GM04504 (cell line): ENCODE data around the gene TCF15.

Experiments used
- DNase-seq: peaks from one replicate; pipeline ENCODE4 v3.0.0-alpha.2; 2012; ENCODE audit warnings: low read depth

TCF15 gene, protein sequence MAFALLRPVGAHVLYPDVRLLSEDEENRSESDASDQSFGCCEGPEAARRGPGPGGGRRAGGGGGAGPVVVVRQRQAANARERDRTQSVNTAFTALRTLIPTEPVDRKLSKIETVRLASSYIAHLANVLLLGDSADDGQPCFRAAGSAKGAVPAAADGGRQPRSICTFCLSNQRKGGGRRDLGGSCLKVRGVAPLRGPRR

DNA sequence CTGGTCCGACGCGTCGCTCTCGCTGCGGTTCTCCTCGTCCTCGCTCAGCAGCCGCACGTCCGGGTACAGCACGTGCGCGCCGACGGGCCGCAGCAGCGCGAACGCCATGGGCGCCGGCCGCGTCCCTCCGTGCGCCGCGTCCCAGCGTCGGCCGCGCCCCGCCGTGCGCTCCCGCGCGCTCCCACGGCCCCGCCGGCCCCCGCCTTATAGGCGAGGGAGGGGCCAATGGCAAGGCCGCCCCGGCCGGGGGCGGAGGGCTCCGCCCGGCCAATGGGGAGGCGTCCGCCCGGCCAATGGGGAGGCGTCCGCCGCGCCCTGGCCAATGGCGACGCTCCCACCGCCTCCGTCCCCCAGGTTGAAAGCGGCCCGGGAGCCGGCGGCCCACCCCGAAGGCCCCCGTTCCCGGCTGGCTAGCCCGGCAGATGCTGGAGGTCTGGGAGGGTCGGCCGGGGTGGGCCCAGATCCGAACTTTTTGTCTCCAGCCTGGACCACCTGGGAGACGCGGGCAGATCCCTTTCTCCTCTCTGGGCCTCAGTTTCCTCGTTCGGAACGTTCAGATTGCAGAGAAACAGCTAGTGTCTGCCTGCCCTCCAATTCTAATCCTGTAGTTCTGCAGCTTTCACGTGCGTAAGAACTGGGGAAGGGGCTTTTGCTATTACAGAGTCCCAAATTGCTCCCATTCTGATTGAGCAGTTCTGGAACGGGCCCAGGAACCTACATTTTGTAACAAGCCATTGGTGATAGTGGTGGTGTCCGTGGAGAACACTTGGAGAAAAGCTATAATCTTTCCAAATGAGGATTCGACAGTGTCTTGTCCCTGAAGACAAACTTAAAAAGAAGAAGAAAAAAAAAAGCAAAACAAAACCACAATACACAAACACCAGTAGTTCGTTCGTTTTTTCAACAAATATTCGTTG is at the start of gene TCF15:
TCF15 (minus strand) TSS at position 180 of the 917 bp plus-strand sequence; CDS start at position 108, 72 bp downstream.
- DNase-seq = no peak

DNA sequence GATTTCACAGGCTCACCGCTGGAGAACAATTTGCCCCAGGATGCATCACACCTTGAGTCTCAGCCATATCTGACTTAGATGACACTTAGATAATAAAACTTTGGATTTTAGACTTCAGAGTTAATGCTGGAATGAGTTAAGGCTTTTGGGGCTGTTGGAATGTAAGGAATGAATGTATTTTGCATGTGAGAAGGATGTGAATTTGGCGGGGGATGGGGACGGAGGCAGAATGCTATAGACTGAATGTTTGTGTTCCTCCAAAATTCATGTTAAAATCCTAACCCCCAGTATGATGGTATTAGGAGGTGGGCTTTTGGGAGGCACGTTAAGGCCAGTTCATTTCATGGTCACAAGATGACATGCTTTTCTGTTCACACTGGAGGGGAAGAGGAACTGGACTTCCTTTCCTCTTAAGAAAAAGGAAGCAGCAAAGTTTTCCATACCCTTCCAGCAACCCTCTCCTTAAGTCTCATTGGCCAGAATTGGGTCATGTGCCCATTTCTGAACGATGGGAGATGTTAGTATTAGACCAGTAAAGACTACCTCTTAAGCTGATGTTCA is 48.7 kb upstream of the TCF15 start:
- no peak for DNase-seq

DNA sequence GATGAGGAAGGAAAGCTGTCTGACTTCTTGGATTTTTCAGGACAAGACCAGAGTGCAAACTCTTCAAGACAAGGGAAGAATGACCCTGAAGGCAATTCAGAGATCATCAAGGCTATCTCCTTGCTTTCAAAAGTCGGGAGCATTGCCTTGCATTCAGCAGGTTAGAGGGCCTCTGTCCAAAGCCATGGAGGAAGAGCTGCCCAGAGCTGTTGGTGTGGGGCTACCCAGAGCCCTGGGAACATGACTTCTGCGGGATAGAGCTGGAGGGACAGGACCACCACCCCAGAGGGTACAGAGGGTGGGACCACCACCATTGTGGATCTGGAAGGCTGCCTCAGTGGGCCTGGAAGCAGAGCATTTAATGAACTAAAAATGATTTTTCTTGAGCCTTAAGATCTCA is 48.1 kb upstream of the TCF15 start:
- no peak for DNase-seq

DNA sequence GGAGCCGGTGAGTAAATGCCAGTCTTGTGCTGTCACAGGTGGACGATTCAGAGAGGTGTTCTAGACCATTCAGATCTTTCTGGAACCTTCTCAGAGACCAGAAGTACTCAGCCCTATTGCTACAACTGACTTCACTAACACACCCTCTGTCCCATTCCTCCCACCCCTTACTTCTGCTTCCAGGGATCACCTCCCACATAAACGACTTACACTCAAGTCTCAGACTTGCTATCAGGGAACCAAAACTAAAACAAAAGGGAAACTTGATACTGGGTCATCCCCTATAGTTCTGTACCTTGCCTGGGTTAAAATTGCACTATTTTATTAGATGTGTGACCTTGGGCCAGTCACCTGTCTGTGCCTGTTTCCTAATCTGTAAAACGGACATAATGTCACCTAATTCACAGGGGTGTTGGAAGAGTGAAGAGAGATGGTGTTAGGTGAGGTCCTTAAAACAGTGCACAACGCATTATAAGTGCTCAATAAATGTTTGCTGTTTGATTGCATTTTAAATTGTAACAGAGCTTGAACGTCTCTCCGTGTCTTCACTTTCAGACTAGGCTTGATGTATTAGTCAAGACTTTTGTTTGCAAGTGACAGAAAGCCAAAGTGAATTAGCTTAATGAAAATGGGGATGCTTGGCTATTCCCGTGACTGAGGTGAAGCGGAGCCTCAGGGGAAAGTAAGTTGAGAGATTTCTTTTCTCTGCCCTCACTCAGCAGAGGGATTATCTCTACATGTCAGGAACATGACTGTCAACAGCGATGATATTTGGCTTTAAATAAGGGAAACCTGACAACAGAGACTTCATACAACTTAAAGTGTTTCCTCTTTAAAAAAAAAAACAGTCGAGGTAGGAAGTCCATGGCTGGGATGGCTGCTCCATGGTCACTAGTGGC is 45.9 kb upstream of the TCF15 start:
- DNase-seq = no peak

DNA sequence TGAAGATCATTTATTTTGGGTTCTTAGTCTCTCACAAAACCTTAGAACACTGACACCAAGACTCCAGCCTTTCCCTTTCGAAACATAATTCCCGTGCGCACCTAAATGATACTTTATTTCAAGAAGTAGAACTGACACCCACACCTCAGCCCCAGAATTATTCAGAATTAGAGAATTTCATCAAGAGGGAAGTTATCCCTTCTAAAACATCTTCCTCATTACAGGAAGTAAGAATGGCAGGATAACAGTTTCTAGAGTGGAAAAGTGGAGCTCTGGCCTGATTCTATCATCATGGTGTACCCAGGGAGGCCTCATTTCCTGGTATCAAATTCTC is 44.3 kb upstream of the TCF15 start:
- DNase-seq = no peak

DNA sequence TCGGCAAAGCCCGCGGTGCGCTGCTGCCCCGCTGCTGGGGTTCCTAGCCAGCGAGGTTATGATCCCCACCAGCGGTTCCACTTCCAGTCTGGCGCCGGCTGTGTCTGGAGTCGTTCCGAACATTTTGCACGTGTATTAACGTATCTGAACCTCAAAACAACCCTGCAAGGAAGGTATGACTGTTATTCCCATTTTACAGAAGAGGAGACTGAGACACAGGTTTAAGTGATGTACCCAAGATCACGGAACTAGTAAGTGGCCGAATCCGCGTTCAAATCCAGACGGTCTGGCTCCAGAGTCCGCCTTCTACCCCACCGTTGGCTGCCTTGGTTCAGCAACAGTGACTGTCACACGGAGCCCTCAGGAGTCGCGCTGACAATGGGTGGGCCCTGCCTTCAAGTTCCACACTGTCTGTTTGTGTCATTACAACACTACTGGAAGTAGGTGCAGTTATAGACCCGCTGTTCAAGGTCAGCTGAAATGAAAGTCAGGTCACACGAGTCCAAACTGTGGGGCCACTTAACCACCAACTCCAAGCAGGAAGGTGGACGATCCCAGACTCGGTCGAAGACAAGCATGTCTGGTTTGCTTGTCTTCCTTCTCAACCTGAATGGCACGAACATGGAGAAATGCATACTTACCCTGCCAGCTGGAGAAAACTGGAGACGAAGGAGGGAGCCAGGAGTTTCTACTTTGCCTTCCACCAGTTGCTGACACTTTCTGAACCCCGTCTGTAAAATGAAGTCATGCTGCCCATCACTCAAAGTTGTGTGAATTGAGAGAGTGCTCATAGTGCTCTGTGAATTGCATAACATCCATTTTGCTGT is 43.7 kb upstream of the TCF15 start:
- DNase-seq = no peak

DNA sequence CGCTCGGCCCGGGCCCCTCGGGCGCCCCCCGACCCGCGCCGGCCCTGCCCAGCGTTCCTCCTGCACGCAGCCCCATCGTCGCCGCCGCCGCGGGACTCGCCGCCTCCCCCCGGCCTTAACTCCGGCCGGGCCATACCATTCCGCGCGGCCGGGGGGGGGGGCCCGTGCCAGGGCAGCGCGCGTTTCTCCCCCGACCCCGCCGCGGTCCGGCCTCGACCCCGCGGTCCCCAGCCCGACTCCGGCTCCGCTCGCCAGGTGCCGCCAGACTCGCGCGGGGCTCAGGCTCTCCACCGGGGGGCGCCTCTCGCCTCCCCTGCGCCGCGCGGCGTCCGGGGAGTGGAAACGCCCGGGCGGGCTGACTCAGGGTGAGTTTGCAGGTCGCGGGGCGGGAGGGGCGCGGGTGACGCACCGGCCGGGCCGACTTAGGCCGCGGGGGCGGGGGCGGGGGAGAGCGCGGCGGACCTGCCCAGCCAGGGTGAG is 43.0 kb upstream of the TCF15 start, which contains the start of gene SRXN1:
SRXN1 (minus strand) TSS at position 91 of the 480 bp plus-strand sequence; CDS start at position 76, 15 bp downstream.
- DNase-seq = peak; percentile 88

DNA sequence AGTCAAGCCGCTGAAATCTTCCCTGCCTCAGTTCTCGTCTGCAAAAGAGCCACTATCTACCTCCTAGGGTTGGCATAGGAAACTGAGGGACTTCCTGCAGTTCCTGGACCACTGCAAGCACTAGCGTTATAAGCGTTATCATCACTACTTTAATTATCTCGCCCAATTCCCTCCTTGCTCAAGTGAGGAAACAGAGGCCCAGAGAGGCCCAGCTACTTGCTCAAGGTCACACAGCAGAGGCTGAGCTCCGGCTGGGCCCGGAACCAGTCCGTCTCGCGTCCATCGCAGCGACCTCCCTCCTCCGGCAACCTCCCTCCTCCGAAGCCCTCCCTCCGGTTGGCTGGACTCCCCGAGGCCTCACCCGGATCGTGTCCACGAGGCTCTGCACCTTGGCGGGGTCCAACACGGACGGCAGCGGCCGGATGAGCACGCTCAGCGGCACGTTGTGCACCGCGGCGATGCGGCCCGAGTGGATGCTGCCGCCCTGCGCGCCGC is 42.6 kb upstream of the TCF15 start:
- DNase-seq = no peak

DNA sequence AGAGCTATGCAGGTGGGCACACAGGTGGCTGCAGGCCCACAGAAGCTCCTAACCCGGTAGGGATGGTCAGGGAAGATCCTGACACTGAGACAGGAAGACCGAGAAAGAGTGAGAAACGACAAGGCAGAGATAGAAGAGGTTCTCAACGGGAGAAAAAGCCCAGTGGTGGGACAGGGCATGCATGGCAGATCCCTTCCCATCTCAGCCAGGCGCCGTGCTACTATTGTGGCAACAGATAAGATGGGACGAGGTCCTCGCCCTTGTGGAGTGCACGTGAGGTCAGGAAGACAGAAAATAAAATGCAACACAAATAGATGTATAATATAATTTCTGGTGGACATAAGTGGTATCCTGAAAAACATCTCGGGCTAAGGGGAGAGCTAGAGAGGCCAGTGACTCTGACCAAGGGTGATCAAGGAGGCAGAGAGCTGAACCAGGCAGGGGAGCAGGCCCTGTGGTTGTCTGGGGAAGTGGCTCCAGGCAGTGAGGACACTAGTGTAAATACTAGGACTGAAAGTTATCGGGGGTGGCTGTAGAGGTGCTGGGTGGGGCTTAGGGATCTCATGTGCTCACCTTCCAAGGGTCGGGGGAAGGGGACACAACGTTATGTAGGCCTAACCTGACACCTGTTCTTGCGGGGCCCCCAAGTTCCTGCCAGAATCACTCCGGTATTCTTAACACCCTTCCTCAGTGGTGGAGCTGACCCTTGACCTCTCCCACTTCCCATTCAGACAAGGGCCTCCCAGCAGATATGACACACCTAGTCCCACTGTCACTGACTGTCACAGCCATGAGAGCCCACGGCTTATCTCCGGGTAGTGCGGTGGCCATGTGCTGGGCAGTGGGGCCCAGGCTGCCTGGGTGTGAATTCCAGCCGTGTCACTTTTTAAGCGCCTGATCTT is 41.9 kb upstream of the TCF15 start:
- no peak for DNase-seq

DNA sequence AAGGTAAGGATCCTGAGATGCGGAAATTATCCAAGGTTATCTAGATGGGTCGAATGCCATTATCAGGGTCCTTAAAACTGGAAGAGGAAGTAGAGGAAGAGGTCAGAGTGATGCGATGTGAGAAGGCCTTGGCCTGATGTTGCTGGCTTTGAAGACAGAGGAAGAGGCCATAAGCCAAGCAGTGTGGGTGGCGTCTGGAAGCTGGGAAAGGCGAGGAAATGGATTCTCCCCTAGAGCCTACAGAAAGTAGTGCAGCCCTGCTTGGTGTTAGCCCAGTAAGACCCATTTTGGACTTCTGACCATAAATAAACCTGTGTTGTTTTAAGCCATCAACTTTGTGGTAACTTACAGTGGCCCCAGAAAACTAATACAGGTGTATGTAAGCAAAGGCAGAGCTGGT is 40.8 kb upstream of the TCF15 start:
- DNase-seq = no peak

DNA sequence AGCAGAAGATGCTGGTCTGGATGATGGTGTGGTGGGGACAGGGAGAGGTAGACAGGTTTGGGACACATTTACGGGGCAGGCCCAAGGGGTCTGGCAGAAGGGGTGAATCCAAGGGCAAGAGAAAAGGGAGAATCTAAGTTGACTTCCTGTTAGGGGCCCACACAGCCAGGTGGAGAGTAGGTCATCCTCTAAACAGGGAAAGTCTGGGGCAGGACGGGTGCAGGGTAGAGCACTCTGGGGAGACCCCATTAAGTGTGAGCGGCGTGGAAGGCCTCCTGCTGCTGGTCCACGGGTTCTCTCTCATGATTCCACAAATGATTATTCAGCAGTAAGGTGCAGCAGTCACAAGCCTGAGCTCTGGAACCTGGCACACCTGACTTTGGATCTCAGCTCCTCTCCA is 40.2 kb upstream of the TCF15 start:
- DNase-seq = no peak

DNA sequence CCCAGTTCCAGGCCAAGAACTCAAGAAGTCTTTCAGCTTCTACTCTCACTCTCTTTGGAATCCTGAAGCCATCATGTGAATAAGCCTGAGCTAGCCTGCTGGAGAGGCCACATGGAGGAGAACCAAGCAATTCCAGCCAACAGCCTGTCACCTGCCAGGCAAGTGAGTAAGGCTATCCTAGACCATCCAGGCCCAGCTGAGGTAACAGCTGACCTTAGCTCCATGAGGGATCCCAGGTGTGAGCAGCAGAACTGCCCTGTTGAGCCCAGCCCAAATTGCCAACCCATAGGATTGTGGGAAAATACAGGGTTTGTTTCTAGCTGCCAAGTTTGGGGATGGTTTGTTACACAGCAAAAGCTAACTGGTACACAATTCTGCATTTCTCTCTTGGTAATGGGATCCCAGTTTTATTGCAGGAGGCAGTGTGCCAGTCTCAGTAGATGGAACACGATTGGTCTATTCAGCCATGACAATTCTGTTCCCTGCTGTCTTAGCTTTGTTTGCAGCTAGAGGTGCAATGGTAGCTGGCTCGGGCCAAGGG is 37.4 kb upstream of the TCF15 start:
- no peak for DNase-seq

DNA sequence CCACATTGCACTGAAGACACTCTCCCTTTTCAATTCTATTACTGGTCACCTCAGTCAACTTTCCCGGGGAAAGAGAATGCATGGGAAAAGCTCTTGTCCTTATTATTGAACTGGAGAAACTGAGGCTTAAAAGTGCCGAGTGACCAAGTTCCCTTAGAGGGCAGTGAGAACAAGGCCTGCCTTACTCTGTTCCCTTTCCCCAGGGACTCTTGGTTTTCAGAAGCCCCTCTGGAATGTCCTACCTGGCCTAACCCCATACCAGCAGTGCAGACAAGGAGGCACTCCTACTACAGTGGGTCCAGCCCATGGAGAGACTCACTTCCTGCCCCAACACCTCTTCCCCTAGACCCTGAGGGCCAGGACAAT is 36.7 kb upstream of the TCF15 start:
- no peak for DNase-seq

DNA sequence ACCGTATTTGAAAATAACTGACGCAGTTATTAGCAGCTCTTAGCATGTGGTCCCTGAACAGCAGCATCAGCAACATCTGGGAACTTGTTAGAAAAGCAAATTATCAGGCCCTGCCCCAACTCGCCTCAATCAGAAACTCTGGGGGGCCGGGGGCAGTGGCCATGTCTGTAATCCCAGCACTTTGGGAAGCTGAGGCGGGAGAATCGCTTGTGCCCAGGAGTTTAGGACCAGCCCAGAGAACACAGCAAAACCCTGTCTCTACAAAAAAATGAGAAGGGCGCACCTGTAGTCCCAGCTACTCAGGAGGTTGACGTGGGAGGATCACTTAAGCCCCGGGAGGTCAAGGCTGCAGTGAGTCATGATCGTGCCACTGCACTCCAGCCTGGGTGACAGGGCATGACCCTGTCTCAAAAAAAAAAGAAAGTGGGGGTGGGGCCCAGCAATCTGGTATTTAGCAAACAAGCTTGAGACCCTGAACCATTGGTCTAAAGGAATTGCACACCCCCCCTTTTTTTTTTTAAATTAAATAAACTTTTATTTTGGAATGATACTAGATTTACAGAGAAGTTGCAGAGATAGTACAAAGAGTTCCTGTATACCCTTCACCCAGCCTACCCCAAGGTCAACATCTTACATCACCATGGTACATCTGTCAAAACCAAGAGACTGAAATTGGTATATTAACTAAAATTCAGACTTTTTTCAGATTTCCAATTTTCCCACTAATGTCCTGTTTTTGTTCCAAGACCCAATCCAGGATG is 36.2 kb upstream of the TCF15 start:
- no peak for DNase-seq

DNA sequence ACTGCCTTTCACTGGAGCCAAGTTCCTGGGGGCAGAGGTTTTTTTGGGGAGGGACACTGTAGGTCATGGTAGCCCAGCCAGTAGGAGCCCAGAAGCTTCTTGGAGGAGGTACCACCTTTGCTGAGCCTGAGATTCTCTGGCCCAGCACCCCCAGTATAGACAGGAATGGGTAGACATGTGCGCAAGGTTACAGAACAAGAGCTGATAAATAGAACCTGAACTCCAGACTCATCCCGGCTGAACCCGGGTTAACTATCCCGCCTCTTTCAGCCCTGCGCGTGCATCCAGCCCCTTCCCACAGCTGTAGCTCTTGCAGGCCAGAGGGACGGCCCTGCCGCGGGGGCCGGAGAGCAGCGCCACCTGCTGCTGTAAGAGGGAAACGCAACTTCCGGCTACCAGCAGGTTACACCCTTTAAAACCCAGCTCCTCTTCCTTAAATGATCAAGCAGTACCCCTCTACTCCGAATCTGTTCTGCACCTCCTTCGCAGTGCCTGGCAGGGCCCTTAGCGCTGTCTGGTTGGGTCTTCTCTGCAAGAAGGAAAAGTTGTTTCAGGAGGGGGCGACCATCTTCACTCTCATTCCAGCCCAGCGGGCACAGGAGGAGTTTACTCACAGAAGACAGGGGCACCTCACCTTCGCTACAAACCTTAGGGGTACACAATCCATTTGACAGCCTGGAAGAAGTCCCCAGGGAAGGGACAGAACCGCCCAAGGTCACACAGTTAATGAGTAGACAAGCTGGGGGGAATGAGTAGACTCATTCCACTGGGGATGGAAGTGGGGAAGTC is 35.4 kb upstream of the TCF15 start:
- DNase-seq = no peak

DNA sequence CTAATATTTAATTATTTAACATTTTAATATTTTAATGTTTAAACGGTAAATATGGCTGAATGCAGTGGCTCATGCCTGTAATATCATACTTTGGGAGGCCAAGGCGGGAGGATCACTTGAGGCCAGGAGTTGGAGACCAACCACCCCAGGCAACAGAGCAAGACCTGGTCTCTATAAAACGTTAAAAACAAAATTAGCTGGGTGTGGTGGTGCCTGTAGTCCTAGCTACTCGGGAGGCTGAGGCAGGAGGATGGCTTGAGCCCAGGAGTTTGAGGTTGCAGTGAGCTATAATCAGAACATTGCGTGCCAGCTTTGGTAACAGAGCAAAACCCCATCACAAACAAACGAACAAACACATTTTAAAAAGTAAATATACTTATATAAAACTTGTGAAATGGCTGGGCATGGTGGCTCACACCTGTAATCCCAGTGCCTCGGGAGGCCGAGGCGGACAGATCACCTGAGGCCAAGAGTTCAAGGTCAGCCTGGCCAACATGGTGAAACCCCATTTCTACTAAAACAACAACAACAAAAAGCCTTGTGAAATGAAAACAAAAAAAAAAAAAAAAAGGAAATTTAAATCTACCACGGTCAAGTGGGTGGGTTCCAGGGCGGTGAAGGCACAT is 34.7 kb upstream of the TCF15 start:
- no peak for DNase-seq

DNA sequence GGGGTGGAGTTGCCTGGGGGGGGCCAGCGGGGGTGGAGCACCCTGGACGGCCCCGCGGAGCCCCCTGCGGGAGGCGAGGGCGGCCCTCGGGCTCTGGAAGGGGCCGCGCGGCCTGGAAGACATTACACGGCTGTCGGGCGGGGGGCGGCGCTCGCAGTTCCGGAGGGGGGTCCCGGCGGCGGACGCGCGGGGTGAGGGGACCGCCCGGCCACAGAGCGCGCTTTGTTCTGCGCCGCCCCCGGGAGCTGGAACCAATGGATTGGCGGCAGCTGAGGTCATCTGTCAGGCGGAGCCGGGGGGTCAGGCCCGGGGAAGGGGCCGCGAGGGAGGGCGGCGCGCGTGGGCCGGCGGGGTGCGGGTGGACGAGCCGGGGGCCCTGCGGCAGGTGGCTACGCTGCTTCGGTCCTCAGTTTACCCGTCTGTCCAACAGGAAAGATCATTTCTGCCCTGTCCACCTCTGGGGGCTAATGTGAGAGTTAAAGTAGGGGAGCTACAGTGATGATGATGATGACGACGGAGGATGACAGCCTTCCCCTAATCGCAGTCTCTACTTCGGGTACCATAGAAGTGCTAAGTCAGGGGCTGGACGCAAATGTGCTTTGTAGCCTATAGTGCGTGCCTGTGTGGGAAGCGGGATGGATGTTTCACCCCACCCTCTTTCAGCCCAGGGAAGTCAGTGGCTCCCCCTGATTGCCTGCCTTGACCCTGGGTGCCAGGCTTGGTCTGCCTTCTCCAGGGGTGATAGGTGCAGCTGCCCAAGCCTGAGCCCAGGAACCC is 32.5 kb upstream of the TCF15 start:
- DNase-seq = no peak
